CD1c-positive myeloid dendritic cell (primary cell): ENCODE data around the gene COL9A3.
"Not testable (repeated sequence)": the region's sequence is repeated elsewhere in the genome, so short reads cannot be mapped to it uniquely, and the experiment has no call there.

Experiments
- DNase-seq: peaks from one replicate; pipeline ENCODE4 v3.0.0-alpha.2; 2016; ENCODE audit errors: extremely low spot score

COL9A3 gene

DNA sequence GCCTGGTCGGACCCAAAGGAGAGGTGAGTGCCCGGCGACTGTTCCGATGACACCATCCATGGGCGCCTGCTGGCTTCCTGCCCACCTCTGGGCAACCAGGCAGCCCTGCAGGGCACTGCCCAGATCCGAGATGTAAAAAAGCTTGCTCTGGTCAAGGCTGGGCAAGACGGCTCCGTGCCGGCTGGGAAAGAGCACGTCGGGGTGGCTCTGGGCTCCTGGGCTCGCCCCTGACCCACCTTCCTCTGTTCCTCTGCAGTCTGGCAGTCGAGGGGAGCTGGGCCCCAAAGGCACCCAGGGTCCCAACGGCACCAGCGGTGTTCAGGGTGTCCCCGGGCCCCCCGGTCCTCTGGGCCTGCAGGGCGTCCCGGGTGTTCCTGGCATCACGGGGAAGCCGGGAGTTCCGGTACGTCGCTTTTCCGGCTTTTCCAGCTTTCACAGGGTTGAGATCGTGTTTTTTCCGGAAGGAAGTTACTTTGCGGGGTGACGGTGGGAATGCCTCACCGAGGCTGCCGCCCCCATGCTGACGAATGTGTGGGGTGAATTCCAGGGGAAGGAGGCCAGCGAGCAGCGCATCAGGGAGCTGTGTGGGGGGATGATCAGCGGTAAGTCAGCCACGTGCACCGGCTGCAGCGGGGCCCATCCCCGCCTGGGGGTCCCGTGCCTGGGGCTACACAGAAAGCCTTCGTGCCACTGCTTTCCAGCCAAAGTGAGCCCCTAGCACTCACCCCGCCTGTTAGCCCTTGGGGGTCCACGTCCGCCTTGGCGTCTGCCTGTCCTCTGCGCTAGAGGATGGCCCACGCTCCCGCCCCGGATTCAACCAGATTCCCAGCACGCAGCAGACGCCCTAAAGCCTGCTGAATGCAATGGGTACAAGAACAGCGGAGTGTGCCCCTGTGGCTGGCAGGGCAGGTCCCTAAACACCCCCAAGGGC is 19.3 kb downstream of the COL9A3 start:
- no peak for DNase-seq

DNA sequence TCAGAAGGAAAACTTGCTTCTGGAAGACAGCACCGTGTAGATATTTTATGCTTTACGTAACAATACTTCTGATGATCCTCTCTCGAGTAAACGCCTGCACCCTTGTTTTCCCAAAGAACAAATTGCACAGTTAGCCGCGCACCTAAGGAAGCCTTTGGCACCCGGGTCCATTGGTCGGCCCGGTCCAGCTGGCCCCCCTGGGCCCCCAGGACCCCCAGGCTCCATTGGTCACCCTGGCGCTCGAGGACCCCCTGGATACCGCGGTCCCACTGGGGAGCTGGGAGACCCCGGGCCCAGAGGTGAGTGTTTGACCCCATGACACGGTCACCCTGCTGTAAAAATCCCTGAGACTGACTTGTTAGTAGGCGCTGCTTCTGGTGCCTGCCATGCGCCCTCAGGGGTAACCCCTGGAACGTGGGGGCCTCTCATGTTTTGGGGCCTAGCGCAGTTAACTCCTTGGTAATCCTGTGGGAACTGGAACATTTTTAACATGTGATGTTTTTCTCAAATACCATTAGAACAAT is 20.2 kb downstream of the COL9A3 start:
- no peak for DNase-seq

DNA sequence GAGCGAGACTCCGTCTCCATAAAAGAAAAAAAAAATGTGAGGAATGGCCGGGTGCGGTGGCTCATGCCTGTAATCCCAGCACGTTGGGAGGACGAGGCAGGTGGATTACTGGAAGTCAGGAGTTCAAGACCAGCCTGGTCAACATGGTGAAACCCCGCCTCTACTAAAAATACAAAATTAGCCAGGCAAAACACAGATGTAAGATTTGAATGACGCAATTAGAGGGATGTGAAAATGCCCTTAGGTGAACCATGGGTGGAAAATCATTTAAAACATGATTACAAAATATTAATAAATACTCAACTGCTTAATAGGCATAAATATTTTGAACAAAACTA is 20.9 kb downstream of the COL9A3 start:
- no peak for DNase-seq

DNA sequence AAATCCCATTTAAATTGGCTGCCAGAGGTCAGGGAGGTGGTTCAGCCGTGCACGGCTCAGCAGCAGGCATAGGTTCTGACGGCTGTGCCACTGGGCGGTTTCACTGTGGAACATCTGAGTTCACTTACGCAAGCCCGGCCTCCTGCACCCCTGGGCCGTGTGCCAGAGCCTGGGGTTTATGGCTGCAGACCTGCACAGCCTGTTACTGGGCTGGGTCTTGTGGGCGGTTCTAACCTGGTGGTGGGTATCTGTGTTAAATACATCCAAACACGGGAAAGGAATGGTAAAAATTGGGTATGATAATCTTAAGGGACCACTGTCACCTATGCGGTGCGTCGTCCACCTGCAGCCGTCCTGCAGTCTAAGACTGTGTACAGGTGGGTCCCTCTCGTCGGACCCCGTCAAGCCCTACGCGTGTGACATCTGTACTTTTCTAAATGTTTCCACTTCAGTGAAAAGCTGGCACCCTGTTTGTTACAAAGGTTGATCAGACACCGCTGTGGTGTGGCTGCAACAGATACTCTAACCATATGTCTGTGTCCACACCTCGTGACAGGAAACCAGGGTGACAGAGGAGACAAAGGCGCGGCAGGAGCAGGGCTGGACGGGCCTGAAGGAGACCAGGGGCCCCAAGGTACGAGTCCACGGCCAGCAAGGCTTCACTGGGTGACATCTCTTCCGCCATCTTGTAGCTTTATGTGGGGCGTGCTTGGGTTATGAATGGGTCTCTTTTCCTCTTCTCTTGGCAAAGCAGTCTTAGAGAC is 21.5 kb downstream of the COL9A3 start:
- peak; percentile 55 for DNase-seq

DNA sequence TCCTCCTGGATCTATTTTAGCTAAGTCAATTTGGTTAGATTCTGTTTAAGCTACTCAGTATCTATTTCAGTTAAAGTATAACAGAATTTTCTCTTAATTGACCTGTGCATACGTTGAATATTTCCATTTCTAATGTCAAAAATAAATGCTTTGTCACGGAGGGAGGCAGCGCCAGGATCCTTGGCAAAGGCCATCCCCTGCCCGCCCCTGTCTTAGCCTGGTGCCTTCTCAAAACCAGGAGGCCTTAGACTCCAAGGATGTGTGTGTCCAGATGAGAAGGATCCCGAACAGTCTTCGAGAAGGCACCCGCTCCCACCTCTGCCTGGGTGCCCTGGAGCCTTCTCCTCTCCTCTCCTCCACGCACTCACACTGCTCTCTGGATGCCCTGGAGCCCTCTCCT is 22.4 kb downstream of the COL9A3 start:
- DNase-seq: no peak

DNA sequence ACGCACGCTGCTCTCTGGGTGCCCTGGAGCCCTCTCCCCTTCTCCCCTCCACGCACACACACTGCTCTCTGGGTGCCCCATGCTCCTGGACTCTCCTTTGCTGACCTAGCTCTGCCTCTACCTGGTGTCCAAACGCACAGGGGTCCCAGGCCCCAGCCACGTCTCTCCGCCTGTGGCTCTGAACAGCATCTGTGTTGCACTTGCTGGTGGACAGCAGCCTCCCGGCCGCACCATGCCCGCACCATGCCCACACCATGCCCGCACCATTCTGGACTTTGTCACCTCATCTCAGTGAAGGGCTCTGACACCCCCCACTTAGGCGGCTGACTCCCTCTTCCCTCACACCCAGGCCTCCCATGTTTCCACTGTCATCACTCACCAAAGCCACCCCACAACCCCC is 23.0 kb downstream of the COL9A3 start:
- no peak for DNase-seq

DNA sequence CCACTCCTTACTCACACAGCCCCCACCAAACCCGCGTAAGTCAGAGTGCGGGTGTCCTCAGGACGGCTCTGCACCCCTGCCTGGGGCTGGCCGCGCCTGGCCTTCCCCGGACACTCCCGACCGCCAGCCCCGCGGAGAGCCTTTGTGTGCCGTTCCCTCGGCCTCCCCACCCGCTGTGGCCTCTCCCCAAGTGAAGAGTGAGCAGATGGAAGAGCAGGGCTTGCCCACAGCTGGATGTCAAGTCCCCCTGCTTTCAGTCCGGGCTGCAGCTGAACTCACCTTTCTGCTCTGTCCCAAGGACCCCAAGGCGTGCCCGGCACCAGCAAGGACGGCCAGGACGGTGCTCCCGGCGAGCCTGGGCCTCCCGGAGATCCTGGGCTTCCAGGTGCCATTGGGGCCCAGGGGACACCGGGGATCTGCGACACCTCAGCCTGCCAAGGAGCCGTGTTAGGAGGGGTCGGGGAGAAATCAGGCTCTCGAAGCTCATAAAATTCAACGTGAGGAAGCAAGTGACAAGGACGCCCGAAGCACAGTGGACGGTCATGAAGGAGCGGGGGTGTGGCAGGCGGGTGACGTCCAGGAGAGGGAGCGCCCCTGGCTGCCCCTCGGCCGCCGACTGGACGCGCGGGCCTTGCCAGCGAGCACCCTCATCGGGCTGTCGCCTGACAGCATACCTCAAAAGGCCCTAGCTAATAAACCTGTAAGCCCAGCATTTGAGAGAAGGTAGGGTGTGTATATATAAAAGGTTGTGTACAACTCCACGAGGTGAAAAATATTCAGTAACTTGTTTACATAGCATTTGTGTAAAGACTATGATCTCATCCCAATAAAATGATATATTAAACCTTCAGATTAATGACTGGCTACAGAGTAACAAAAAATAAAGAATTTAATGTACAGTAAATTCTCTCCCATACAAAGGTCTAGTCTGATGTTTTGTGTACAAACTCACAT is 23.7 kb downstream of the COL9A3 start:
- DNase-seq: no peak

DNA sequence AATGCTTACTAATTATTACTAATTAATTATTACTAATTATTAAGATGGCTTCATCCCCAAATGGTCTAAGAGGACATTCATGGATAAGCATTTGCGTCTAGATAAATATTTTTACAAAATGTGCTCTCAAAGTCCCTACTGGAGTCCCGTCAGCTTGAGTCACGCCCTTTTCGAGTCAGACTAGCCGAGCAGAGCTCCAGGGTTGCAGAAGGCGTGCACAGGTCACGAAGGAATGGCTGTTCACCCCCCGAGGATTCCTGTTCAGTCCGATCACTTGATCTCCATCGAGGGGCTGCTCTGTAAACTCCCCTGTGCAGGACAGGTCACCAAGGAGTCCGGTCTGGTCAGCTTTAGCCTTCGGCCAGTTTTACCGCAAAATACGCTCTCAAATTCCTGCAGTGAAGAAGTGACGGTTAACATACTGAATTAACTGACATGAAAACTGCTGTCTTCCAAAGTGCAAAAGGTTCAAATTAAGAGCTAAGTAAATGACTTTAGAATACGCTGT is 24.9 kb downstream of the COL9A3 start:
- no peak for DNase-seq

DNA sequence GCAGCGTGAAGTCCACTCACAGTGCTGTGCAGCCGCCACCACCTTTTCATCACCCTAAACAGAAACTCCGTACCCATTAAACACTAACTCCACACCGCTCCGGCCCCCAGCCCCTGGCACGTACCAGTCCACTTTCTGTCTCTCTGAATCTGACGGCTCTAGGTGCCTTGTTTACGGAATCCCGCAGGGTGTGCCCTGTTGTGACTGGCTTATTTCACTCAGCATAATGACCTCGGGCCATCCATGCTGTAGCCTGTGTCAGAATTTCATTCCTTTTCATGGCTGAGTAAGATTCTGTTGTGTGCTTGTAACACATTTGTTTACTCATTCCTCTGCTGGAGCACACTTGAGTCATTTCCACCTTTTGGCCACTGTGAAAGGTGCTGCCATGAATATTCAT is 26.8 kb downstream of the COL9A3 start:
- DNase-seq: no peak

DNA sequence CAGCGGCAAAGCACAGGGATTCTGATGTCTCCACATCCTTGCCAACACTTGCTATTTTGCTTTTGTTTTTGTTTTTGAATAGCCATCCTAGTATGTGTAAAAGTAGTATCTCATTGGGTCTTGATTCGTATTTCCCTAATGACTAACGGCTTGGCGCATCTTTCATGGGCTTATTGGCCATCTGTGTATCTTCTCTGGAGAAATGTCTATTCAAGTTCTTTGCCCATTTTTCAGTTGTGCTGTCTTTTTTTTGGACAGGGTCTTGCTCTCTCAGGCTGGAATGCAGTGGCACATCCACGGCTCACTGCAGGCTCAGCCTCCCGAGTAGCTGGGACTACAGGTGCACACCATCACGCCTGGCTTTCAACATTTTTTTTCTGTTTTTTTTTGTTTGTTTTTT is 27.3 kb downstream of the COL9A3 start:
- DNase-seq: no peak

DNA sequence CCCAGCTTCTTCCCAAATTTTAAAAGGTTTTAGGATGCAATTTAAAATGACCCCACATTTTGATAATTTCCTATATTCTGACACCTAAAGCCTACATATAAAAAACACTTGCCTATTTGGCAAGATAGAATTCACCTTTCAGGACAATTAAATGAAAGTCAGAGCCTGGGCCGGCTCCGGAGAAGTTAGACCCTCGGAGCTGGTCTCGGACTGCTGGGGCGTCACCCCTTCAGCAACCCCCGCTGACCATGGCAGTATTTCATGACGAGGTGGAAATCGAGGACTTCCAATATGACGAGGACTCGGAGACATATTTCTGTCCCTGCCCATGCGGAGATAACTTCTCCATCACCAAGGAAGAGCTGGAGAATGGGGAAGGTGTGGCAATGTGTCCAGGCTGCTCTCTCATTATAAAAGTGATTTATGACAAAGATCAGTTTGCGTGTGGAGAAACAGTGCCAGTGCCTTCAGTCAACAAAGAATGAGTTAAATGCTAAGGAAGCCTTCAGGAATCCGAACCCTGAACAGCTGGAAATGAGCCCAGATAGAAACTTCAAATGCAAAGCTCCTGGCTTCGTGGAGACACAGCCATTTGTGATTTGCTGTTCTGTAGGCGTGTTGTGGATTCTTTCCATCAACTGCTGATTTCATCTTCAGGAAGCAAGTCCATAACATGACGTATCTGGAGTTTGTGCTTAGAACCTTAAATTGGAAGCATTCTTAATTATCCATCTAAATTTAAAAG is 28.7 kb downstream of the COL9A3 start:
- no peak for DNase-seq

DNA sequence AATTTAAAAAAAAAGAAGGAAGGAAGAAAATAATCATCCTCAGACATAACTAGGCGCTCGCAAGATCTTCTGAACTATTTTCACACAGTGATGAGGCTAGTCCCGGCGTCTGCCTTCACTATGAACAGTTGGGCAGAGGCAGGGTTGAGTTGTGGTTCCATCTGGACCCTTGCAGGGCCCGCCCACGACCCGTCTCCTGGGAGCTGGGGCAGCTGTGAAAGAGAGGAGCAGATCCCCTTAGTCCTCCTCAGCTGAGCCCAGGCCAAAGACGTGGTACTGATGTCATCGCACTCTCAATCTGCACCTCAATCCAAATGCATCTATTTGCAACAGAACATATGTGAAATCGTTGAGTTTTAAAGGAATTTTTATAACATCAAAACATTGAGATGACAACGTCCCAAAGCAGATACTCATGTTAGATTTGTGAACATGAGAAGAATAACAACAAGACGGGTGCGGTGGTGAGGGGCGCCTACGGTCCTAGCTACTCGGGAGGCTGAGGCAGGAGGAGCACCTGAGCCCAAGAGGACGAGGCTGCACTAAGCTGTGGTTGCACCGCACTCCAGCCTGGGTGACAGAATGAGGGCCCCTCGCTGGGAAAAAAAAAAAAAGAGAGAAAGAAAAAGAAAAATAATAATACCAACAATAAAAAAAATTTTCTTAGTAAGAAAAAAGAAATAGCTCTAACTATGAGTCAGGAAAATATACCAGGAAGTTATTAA is 29.5 kb downstream of the COL9A3 start:
- DNase-seq: no peak

DNA sequence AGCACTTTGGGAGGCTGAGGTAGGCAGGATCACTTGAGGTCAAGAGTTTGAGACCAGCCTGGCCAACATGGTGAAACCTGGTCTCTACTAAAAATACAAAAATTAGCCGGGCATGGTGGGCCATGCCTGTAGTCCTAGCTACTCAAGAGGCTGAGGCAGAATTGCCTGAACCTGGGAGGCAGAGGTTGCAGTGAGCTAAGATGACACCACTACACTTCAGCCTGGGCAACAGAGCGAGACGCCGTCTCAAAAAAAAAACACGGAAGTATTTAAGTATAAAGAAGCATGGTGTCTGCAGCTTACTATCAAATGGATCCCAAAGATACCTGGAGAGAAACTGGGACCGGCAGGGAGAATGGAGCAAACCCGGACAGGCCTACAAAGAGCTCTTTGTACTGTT is 32.1 kb downstream of the COL9A3 start:
- not testable (repeated sequence) for DNase-seq

DNA sequence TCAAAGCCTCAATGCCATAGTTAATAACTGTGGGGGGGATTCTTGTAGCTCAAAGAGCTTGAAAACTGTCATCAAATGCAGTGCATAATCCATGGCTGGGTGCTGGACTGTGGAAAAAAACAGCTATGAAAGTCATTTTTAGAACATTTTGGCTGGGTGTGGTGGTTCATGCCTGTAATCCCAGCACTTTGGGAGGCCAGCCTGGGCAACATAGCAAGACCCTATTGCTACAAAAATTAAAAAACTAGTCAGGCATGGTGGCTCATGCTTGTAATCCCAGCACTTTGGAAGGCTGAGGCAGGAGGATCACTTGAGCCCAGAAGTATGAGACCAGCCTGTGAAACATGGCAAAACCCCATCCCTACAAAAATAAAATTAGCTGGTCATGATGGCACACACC is 32.6 kb downstream of the COL9A3 start:
- DNase-seq: no peak

DNA sequence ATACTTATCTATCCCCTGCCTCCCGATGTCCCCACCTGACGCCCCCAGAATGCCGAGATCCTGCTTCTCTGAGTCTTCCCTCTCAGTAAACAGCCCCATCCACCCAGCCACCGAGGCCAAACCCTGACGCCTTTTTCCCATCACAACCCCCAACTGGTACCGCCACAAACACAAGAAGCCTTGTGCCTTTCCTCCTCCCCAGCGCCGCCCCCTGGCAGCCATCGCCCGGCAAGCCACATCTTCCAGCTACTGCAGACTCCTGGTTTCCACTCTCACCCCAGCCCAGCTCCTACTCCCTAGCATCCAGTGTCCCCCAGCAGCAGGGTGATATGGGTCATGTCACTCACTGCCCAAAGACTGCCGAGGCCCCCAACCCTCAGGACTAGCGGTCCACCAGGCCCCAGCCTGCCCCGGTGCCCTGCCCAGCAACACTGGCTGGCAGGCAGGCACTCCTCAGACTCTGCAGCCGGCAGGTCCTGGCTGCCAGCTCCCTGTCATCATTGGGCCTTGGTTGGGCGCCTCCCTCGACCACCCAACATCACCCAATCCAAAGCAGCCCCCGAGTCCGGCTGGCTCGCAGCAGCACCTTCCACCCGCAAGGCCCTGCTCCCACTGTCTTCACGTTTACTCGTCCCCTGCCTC is 33.6 kb downstream of the COL9A3 start:
- no peak for DNase-seq

DNA sequence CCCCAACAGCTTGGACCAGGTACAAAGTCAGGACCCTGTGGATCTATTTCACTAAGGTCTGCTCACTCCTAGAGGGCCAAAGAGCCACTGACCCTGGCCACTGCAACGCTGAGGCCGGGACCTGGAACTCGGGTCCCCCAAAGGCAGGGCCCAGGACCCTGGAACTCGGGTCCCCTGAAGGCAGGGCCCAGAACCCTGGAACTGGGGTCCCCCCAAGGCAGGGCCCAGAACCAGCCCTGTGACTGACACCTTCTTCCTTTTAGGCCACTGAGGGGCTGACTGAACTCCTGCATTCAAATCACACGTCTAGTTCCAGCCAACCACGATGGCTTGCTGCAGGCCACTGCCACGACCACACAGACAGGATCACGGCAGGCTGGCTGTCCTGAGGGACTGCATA is 35.3 kb downstream of the COL9A3 start:
- DNase-seq: no peak

DNA sequence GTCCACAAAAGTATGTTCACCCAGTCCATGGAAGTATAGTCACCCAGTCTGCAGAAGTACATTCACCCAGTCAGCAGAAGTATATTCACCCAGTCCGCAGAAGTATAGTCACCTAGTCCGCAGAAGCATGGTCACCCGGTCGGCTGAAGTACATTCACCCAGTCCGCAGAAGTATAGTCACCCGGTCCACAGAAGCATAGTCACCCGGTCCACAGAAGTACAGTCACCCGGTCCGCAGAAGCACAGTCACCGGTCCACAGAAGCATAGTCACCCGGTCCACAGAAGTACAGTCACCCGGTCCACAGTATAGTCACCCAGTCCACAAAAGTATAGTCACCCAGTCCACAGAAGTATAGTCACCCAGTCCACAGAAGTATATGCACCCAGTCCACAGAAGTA is 36.0 kb downstream of the COL9A3 start:
- no peak for DNase-seq

DNA sequence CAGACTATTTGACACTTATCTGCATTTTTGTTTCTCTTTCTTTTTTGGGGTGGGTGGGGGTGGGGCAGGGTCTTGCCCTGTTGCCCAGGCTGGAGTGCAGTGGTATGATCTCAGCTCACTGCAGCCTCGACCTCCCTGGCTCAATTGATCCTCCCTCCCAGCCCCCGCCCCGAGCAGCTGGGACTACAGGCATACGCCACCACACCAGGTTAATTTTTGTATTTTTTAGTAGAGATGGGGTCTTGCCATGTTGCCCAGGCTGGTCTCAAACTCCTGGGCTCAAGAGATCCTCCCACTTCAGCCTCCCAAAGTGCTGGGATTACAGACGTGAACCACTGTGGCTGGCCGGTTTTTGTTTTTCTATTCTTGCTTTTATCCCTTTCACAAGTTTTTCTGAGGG is 36.5 kb downstream of the COL9A3 start:
- DNase-seq: not testable (repeated sequence)

DNA sequence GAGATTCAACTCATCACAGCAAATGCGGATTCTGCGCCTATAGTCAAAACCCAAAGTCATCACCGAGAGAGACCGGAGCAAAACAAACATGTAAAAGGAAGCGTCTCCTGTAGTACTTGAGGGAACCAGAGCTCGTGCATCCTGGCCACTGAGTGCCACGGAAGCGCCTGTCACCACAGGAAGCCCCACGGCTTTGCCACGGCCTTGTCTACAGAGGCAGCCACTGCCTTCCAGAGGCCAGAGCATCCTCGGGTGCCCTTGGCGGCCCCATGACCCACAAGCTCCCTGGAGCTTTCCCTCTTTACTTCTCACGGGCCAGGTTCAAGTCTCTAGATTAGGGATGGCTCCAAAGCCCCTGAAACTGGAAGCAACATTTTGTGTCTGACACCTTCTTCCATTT is 37.3 kb downstream of the COL9A3 start:
- no peak for DNase-seq

DNA sequence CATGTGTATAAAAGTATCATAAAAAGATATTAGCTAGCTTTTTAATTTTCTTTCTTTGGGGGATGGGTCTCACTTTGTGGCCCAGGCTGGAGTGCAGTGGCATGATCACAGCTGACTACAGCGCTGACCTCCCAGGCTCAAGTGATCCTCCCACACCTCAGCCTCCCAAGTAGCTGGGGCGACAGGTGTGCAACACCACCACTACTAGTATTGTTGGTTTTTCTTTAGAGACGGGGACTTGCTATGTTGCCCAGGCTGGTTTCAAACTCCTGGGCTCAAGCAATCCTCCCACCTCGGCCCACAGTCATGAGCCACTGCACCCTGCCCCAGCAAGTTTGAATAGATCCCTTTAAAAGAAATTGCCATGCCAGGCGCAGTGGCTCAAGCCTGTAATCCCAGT is 38.3 kb downstream of the COL9A3 start:
- no peak for DNase-seq
